ENCODE results near the gene EDEM3.
"Not testable (repeated sequence)": the region's sequence is repeated elsewhere in the genome, so short reads cannot be mapped to it uniquely, and the experiment has no call there.

- not testable (repeated sequence) for TF ChIP-seq CTCF, POLR2A (IDR thresholded peaks at IDR 0.05)
These were observed 29.1 kb upstream of the EDEM3 start for GRCh38 chr1:184783723-184784122.
